ENCODE measurements around the gene NDUFB10.

GRCh38 chr16:2002406-2003230 lies 43.3 kb downstream of the NDUFB10 start:
- TF ChIP-seq MXI1 (IDR thresholded peaks at IDR 0.05; ENCODE audit: low read depth, low read length) = no peak
- no peak for TF ChIP-seq CHD2 (IDR thresholded peaks at IDR 0.05; ENCODE audit: low read length, partially characterized antibody)
- TF ChIP-seq POLR2AphosphoS5 (IDR thresholded peaks at IDR 0.05; ENCODE audit: low read depth, low read length) = no peak
- TF ChIP-seq EZH2phosphoT487 (IDR thresholded peaks at IDR 0.05; ENCODE audit: borderline replicate concordance, low read depth) = no peak
- TF ChIP-seq EP300 (IDR thresholded peaks at IDR 0.05; ENCODE audit: borderline replicate concordance in 1 of 2, low read depth in 1 of 2, low read length in 1 of 2) = no peak
- TF ChIP-seq RAD21 (IDR thresholded peaks at IDR 0.05; ENCODE audit: low read length) = no peak
- TF ChIP-seq GATA2 (CRISPR knock-in tag; IDR thresholded peaks at IDR 0.05) = no peak
- TF ChIP-seq REST (IDR thresholded peaks at IDR 0.05; ENCODE audit: low read depth, low read length) = no peak
- no peak for TF ChIP-seq CTCF (IDR thresholded peaks at IDR 0.05)
- TF ChIP-seq TCF12 (IDR thresholded peaks at IDR 0.05) = no peak
